Stimulated activated CD8-positive, alpha-beta memory T cell treated with anti-CD3 and anti-CD28 coated beads, Interleukin-12 subunit alpha, Interleukin-12 subunit beta, amount 100 ng/mL, for 1 hour (primary cell): ENCODE measurements around the gene EID2B.

Source experiments
- DNase-seq: peaks from one replicate; pipeline ENCODE4 v3.0.0-alpha.2; 2020; ENCODE audit warnings: low read depth

EID2B gene

DNA sequence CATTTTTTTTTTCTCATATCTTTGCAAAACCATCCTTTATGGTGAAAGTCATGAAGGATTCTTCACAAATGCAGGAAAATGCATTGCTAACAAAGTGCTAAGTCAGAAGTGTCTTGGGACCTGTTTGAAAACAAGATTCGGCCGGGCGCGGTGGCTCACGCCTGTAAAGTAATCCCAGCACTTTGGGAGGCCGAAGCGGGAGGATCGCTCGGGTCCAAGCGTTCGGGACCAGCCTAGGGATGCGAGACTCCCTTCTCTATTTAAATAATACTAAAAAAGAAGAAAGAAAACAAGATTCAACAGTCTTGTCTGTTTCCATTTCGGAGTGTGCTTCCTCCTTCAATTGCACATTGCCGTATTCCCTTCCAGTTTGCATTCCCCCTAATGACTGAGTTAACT lies 819 bp downstream of the EID2B start:
- DNase-seq, result no peak

DNA sequence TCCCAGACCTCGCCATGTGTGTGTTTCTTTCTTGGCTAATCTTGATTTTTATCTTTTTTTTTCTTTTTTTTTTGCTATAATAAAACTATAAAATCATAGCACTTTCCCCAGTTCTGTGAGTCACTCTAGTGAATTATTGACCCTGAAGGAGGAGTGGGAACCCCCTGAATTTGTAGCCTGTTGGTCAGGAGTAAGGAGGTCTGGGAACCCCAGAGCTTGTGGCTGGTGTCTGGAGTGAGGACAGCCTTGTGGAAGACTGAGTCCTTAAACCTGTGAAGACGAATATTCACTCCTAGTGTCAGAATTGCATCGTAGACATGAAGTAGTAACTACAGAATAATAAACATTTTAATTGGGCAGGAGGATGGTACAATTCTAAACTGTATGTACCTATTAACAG lies 7.4 kb downstream of the EID2B start:
- DNase-seq, result no peak

DNA sequence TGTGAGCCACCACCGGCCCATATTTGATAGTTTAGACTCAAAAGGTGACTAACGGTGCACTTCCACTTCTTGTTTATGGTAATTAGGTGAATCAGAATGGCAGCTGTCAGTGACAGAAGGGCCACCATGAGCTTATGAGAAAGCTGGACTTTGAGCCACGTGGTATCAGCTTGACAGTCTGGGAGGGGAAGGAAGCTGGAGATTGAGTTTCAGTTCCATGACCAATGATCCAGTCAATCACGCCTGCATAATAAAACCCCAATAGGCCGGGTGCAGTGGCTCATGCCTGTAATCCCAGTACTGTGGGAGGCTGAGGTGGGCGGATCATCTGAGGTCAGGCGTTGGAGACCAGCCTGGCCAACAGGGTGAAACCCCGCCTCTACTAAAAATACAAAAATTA lies 8.2 kb downstream of the EID2B start:
- no peak for DNase-seq

DNA sequence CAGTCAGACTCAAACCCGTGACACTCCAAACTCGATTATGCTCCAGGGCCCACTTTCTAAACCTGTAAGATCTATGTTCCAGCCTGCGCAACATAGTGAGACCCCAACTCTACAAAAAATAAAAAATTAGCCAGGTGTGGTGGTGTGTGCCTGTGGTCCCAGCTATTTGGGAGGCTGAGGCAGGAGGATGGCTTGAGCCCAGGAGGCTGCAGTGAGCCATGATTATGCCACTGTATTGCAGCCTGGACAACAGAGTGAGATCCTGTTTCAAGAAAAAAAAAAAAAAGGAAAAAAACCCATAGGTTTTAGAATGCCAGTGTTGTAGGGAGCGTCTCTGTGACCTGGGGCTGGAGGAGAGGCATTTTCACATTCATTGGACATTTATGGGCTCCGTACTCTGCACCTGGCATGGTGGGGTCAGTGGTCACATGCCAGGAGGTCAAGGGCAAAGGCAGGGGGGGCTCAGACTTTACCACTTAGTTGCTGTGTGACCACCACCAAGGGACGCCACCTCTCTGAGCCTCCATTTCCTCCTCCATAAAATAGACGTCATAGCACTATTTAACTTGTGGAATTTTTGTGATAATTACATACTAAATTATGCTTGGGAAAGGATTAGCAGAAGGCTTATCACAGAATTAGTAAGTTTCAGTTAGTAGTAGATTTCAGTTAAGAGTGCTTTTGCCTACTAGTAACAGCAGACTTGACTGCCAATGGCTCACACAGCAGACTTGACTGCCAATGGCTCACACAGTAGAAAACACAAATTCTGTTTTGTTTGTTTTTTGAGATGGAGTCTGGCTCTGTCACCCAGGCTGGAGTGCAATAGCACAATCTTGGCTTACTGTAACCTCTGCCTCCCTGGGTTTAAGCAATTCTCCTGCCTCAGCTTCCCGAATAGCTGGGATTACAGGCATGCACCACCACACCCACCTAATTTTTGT lies 11.8 kb downstream of the EID2B start:
- no peak for DNase-seq

DNA sequence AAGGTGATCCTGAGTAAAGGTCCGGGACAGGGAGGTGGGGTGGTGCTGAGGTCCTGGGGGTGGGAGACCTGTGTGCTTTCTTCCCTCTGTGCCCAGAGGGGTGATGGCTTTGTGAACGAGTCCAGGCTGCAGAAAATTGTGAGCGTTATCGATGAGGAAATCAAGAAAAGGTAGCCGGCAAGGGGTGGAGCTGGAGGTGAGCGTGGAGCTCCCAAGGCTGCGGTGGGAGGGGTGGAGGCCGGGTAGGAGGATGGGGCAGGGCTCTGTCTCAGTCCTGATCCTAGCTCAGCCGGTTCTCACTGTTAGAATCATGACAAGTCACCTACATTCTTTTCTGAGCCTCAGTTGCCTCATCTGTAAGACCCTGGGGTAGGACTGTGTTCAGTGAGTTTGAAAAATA lies 13.7 kb downstream of the EID2B start:
- DNase-seq, result no peak

DNA sequence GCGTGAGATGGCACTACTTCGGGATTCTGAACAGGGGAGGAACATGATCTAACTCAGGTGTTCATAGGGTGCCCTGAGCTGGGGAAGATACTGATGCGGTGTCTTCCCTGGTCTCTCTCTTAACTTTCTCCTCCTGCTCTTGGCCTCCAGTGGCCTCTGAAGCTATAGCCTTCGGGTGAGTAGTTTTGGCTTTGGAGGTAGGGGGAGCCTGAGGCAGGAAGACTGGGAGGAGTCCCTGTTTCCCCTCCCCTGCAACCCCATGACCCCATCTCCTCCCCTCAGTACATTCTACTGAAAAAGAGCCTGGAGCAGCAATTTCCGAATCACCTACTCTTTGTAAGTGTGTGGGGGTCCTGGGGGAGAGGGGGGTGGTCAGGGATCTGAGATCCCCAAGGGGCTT lies 14.2 kb downstream of the EID2B start:
- no peak for DNase-seq

DNA sequence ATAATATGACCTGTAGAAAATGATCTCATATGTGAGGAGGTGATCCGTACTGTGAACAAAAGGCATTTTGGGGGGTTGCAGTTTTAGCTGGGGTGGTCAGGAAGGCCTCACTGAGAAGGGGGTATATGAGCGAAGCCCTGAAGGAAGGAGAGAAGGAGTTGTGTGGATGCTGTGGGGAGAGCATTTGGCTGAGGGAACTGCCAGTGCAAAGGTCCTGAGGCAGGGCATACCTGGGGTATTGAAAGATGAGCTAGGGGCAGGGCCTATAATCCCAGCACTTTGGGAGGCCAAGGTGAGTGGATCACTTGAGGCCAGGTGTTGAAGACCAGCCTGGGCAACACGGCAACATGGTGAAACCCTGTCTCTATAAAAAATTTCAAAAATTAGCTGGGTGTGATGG lies 15.2 kb downstream of the EID2B start:
- no peak for DNase-seq

DNA sequence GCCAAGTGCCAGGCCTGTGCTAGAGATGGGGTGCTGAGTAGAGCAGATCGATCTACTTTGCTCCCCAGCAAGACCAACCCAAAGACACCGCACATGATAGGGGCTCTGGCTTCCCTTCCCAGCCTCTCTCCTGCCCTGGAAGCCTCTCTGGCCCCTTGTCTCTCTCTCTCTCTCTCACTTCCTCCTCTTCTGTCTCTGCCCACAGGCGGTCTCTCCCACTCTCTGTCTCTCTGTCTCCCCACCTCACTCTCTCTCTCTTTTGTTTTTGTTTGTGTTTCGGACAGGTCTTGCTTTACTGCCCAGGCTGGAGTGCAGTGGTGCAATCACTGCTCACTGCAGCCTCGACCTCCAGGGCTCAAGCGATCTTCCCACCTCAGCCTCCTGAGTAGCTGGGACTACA lies 16.4 kb downstream of the EID2B start:
- DNase-seq, result no peak

DNA sequence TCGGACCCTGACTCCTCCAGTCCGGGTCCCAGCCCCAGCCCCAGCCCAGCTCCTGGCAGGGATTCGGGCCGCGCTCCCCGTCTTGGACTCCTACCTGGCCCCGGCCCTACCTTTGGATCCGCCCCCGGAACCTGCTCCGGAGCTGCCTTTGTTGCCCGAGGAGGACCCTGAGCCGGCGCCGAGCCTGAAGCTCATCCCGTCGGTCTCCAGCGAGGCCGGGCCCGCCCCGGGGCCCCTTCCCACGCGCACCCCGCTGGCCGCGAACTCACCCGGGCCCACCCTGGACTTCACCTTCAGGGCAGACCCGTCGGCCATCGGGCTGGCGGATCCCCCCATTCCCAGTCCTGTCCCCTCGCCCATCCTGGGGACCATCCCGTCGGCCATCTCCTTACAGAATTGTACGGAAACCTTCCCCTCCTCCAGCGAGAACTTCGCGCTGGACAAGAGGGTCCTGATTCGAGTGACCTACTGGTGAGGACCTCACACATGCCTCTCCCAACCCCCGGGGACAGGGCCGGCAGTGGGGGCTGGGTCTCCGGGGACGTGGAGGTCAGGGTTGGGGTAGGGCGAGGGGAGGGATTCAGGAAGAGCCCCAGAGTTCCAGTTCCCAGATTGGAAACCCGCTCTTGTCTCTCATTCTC lies 17.0 kb downstream of the EID2B start:
- DNase-seq, result no peak

DNA sequence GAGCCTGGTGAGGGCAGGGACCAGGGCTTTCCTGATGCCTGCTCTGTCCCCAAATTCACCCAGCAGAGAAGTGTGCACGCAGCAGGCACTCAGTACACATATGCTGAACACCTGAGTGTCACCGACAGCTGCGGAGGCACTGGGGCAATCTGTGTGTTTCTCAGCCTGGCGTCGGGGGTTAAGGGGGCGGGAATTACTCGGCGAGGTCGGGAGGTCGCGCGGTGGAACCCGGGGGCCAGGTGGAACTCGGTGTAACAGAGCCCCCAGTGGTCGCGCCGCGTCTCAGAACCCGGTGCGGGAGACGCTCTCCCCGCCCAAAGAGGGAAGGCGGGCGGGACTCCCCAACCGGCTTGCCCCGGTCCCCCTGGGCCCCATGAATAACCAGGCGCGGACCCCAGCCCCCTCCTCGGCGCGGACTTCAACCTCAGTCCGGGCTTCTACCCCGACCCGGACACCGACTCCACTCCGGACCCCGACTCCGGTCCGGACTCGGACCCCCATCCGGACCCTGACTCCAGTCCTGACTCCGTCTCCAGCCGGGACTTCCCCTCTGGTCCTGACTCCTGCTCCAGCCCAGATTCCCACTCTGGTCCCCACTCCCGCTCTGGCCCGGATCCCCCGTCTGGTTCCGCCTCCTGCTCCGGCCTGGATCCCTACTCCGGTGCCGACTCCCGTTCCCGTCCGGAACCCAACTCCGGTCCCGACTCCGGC lies 17.7 kb downstream of the EID2B start, which contains the start of gene SELENOV:
Gene SELENOV, plus strand, starts transcription at position 300 of the 711 bp plus-strand sequence. Its CDS starts 74 bp downstream, at position 374.
- no peak for DNase-seq

DNA sequence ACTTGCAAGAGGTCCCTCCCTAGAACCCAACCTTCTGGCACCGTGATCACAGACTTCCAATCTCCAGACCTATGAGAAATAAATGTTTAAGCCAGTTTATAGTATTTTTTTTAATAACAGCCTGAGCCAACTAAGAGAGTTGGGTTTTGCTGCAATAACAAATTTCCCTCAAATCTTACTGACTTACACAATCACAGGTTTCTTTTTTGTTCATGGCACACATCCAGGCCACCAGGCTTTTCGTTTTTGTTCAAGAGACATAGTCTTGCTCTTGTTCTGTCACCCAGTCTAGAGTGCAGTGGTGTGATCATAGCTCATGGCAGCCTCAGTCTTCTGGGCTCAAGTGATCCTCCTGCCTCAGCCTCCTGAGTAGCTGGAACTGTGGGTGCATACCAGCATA lies 19.7 kb downstream of the EID2B start:
- DNase-seq, result no peak

DNA sequence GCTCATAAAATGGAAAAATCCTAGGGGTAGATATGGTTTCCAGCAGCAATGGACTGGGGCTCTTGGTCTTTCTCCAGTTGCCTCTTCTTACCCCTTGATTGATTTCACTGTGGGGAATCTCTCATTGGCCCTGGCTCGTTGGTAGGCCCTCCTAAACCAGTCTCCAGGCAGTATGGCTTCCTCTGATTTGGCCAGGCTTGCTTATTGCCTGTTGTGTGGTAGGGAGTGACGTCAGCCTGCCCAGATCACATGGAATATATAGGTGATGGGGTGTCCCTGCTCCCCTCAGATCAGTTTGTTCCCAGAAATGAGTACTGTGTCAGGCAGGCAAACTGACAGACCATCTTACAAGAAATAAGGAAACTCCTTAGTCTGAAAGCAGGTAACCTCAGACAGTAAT lies 23.4 kb downstream of the EID2B start:
- no peak for DNase-seq

DNA sequence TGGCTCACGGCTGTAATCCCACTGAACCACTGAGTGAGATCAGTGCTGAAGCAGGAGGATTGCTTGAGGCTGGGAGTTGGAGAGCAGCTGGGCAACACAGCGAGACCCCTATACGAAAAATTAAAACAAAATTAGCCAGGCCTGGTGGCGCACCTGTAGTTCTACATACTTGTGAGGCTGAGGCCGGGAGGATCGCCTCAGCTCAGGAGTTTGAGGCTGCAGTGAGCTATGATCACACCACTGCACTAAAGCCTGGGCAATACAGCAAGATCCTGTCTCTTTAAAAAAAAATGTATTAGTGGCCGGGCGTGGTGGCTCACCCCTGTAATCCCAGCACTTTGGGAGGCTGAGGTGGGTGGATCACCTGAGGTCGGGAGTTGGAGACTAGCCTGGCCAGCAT lies 24.0 kb downstream of the EID2B start:
- no peak for DNase-seq

DNA sequence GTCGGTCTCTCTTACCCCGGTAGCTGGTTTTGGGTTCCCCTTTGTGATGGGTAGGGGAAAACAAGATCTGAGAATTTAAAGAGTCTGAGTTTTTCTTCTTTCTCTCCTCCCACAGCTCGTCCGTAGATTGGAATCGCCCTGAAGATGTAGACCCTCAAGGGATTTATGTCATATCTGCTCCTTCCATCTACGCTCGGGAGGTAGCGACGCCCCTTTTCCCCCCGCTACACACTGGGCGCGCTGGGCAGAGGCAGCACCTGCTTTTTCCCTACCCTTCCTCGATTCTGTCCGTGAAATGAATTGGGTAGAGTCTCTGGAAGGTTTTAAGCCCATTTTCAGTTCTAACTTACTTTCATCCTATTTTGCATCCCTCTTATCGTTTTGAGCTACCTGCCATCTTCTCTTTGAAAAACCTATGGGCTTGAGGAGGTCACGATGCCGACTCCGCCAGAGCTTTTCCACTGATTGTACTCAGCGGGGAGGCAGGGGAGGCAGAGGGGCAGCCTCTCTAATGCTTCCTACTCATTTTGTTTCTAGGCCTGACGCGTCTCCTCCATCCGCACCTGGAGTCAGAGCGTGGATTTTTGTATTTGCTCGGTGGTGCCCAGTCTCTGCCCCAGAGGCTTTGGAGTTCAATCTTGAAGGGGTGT lies 24.8 kb downstream of the EID2B start:
- DNase-seq, result no peak

DNA sequence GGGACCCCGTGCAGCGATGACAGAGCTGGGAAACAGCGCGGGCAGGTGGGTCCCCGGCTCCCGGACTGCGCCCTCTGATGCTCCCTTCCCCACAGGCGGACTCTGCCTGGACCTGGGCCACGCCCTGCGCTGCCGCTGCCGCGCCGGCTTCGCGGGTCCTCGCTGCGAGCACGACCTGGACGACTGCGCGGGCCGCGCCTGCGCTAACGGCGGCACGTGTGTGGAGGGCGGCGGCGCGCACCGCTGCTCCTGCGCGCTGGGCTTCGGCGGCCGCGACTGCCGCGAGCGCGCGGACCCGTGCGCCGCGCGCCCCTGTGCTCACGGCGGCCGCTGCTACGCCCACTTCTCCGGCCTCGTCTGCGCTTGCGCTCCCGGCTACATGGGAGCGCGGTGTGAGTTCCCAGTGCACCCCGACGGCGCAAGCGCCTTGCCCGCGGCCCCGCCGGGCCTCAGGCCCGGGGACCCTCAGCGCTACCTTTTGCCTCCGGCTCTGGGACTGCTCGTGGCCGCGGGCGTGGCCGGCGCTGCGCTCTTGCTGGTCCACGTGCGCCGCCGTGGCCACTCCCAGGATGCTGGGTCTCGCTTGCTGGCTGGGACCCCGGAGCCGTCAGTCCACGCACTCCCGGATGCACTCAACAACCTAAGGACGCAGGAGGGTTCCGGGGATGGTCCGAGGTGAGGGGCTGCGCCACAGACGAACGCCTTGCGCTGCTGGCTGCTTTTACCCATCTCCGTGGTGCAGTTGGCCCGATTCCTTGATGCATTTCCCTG lies 25.5 kb downstream of the EID2B start:
- peak; percentile 21 for DNase-seq

DNA sequence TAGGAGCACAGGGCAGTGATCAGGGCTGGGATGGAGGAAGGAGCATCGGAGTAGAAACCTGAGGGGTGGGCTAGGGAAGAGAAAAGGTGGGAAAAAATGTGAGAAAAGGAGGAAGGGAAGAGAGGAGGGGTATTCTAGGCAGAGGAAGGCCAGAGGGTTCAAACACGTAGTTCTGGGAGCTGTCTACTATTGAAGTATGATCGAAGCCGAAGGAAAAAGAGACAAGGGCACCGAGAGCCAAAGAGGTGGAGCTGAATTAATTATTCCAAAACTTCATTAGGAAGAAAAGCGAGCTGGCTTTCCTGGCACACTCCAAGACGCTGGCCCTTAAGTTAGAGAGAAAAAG lies 26.1 kb downstream of the EID2B start:
- no peak for DNase-seq

DNA sequence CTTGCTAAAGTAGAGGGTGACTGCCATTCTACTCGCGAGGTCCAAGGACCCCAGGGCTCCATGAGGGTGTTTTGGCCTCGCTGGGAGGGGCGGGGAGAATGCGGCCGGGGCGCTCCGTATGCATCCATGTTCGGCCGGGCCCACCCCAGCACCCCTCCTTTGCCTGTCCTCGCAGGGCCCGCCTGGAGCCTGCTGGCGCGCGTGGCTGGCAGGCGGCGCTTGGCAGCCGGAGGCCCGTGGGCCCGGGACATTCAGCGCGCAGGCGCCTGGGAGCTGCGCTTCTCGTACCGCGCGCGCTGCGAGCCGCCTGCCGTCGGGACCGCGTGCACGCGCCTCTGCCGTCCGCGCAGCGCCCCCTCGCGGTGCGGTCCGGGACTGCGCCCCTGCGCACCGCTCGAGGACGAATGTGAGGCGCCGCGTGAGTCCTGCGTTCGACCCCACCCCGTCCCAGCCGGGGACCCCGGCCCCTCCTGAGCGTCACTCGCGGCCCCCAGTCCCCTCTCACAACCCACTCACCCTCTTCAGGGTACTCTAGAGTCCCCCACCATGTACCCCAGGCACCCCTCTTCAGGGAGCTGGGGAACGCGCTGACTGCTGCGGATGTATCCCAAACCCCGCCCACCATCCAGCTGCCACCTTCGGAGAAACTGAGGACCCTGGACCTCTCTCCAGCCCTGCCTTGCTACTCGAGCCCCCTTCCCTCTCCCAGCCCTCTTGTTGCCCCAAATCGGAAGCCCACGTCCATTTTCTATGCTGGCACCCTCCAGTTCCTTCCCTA lies 29.8 kb downstream of the EID2B start:
- DNase-seq, result peak; percentile 56

DNA sequence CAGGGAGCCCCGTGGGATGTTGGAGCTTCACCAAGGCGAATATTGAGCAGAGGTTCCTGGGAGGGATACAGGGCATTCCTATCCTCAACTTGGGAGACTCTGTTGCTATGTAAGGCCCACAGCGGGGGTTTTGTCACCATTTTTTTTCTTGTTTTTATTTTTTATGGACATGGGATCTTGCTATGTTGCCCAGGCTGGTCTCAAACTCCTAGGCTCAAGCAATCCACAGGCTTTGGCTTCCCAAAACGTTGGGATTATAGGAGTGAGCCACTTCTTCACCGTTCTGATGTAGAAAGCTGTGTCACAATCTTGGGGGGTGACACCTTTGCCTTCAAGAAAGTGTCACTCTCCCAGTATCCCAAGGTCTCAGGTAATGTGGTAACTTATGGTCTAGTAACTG lies 31.3 kb downstream of the EID2B start:
- no peak for DNase-seq

DNA sequence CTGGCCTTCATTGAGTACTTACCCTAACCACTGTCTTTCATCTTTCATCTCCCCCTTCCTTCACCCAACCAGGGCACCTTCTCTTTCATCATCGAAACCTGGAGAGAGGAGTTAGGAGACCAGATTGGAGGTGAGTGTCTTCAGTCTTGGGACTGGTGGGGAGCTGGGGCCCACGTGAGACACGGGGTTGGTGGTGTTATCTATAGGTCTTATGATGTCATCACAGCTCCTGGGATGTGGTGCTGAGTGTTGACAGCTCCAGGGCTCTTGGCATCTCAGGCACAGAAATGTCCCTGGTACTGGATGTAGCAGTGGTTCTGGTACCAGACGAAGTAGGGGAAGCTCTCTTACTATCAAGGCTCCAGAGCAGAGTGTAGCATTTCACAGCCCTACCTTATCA lies 32.1 kb downstream of the EID2B start:
- no peak for DNase-seq

DNA sequence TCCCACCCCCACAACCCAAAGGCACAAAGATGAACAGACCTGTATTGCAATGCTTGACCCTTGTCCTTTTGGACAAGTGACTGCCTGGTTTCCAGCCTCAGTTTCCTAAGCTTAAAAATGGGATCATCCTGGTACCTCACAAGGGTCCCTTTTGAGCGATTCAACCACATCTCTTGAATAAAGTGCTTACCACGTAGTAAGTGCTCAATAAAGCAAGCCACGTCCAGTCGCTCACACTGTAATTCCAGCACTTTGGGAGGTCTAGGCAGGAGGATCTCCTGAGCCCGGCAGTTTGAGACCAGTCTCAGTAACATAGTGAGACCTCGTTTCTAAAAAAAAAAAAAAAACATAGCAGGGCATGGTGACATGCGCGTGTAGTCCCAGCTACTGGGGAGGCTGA lies 32.7 kb downstream of the EID2B start:
- no peak for DNase-seq
